Stomach (tissue), 9 donors: ENCODE results near the gene MCOLN2. TPM values are rescaled to one million over a fixed set of nuclear protein-coding genes. Genes with fewer than 3 reads are reported as not detected.
A peak's percentile ranks its signal among the peaks of the same experiment; 100 is the strongest.

Experiments used
- DNase-seq, 2 donors: peaks; one replicate each; pipeline versions ENCODE4 v3.0.0 to v3.0.0-alpha.2; 2013 to 2019
- H3K27ac ChIP-seq, 5 donors: fragments of 200-600 bp in 4 of 5; sonication (generic) in 4 of 5; one replicate each; pipeline ENCODE4 v1.5.1; 2013 to 2019; ENCODE audit warnings: mild to moderate bottlenecking in 1 of 5, moderate library complexity in 1 of 5
- H3K27me3 ChIP-seq, 3 donors: fragments of 200-600 bp; sonication (generic); one replicate each; pipeline ENCODE4 v1.5.1; 2017 to 2019; ENCODE audit warnings: mixed run types in 1 of 3
- H3K36me3 ChIP-seq, 4 donors: fragments of 200-600 bp; sonication (generic); 1 replicate in 3 of 4; 2 replicates in 1 of 4; pipeline ENCODE4 v1.5.1; 2016 to 2019
- H3K4me1 ChIP-seq, 4 donors: fragments of 200-600 bp; sonication (generic); one replicate each; pipeline ENCODE4 v1.5.1; 2016 to 2019
- H3K4me3 ChIP-seq, 4 donors: fragments of 200-600 bp; sonication (generic) in 3 of 4; one replicate each; pipeline ENCODE4 v1.5.1; 2016 to 2019; ENCODE audit warnings: mild to moderate bottlenecking in 1 of 4
- H3K9me3 ChIP-seq, 4 donors: fragments of 200-600 bp; sonication (generic); one replicate each; pipeline ENCODE4 v1.5.1; 2016 to 2019
- CTCF ChIP-seq, 7 experiments: fragments of 450-650 bp in 4 of 7; fragments of 200-600 bp in 3 of 7; sonication (generic) in 3 of 7; IDR thresholded peaks; one replicate each; pipeline ENCODE4 v1.5.1; 2016 to 2019; ENCODE audit warnings: antibody characterized with exemption in 7 of 7, control low read depth in 2 of 7, mild to moderate bottlenecking in 1 of 7
- EP300 ChIP-seq: sonication (generic); formaldehyde crosslinking; IDR thresholded peaks from one replicate; pipeline ENCODE4 v1.6.1; 2017; ENCODE audit warnings: antibody characterized with exemption
- POLR2A ChIP-seq, 4 donors: fragments of 450-650 bp; IDR thresholded peaks; one replicate each; pipeline ENCODE4 v1.6.1; 2016; ENCODE audit warnings: antibody characterized with exemption in 4 of 4, control low read depth in 2 of 4, mild to moderate bottlenecking in 1 of 4, moderate library complexity in 1 of 4
- POLR2AphosphoS5 ChIP-seq, 3 donors: sonication (generic); formaldehyde crosslinking; IDR thresholded peaks; one replicate each; pipeline ENCODE4 v1.6.1; 2016; ENCODE audit warnings: antibody characterized with exemption in 3 of 3
- WGBS, 5 donors: extraction: QIAGEN DNeasy Blood & Tissue Kit in 3 of 5; methylation state at CpG; one replicate each; pipeline versions ENCODE4 v1.1.5 to v1.1.7; 2013 to 2018; 5-methylcytosine and 5-hydroxymethylcytosine counted together
- intact Hi-C: fragments of 100-400 bp; cut with DNase I; formaldehyde crosslinking; loops from one replicate; pipeline ENCODE4 v1.15.1; 2023; ENCODE audit warnings: low total_unique reads
- polyA plus RNA-seq, 3 donors: library from polyadenylated mRNA; stranded (reverse); fragments of 200-250 nt; gene quantifications; one replicate each; pipeline ENCODE4 v1.2.3, GENCODE V29; 2013
- total RNA-seq, 5 donors: library from RNA; depleted of rRNA; stranded (reverse); fragments of >200 nt; gene quantifications; one replicate each; pipeline versions ENCODE4 v1.1.0 to v1.2.3, GENCODE V29; 2014 to 2016
- donor health status: healthy with polysubstance abuse.
- donor health status: Bipolar disorder and iron deficiency.
- donor health status: healthy.

MCOLN2 gene
- total and polyA plus RNA-seq, 8 donors, result 0.50 to 27.2 (median 1.8) TPM; not detected in 2

GRCh38 chr1:84940481-84940880 lies 56.4 kb downstream of the MCOLN2 start:
- TF ChIP-seq EP300, result no peak
- TF ChIP-seq POLR2AphosphoS5 (IDR thresholded peaks at IDR 0.05), result no peak
- no peak for TF ChIP-seq CTCF (IDR thresholded peaks at IDR 0.05)
- no peak for TF ChIP-seq POLR2A (IDR thresholded peaks at IDR 0.05)
- DNase-seq, result no peak
- Histone ChIP-seq H3K4me3 (no peak overlapping the region), H3K4me1 (peaks cover 0 to 10% (median 5%) of the 10 kb centered on the region in 4 donors), H3K27ac (no peak overlapping the region), H3K9me3 (no peaks in the 10 kb centered on the region), H3K36me3 (no peaks in the 10 kb centered on the region), H3K27me3 (no peaks in the 10 kb centered on the region)
- WGBS, 5 donors, result 76 to 85% (median 82%) methylated on average over 4 of the region's 4 CpGs
- intact Hi-C loops, result loop anchor here (10.0 kb wide), 1 partner anchor 314 kb away; the partner anchor contains the start of gene C1orf52

GRCh38 chr1:84939761-84940160 lies 57.2 kb downstream of the MCOLN2 start:
- no peaks in the 10 kb centered on the region for H3K27me3 ChIP-seq
- no peaks in the 10 kb centered on the region for H3K36me3 ChIP-seq
- intact Hi-C loops, result loop anchor here (10.0 kb wide), 1 partner anchor 315 kb away; the partner anchor contains the start of gene C1orf52
- no peaks in the 10 kb centered on the region for H3K9me3 ChIP-seq
- 93 to 97% (median 96%) methylated on average over 11 of the region's 11 CpGs for WGBS, 5 donors
- H3K27ac ChIP-seq, result no peak overlapping the region
- DNase-seq, result no peak
- H3K4me1 ChIP-seq, result peaks cover 0 to 9% (median 4%) of the 10 kb centered on the region in 4 donors
- H3K4me3 ChIP-seq, result no peak overlapping the region
- no peak for TF ChIP-seq POLR2AphosphoS5 (IDR thresholded peaks at IDR 0.05)

GRCh38 chr1:84939151-84939550 lies 57.8 kb downstream of the MCOLN2 start:
- H3K27ac ChIP-seq, result no peak overlapping the region
- DNase-seq, result no peak
- H3K4me3 ChIP-seq, result no peak overlapping the region
- H3K9me3 ChIP-seq, result no peaks in the 10 kb centered on the region
- peaks cover 0 to 11% (median 2%) of the 10 kb centered on the region in 4 donors for H3K4me1 ChIP-seq
- no peaks in the 10 kb centered on the region for H3K27me3 ChIP-seq
- TF ChIP-seq EP300 (no peak), POLR2A (IDR thresholded peaks at IDR 0.05) (no peak), POLR2AphosphoS5 (IDR thresholded peaks at IDR 0.05) (no peak), CTCF (IDR thresholded peaks at IDR 0.05) (no peak)
- 74 to 84% (median 79%) methylated on average over 8 of the region's 8 CpGs for WGBS, 5 donors
- intact Hi-C loops, result no loop called here
- no peaks in the 10 kb centered on the region for H3K36me3 ChIP-seq

GRCh38 chr1:84936116-84936810 lies 60.6 kb downstream of the MCOLN2 start:
- Histone ChIP-seq H3K27me3 (no peaks in the 10 kb centered on the region), H3K9me3 (no peaks in the 10 kb centered on the region), H3K36me3 (no peaks in the 10 kb centered on the region), H3K4me3 (no peak overlapping the region), H3K4me1 (peaks cover 0 to 12% (median 2%) of the 10 kb centered on the region in 4 donors), H3K27ac (no peak overlapping the region)
- intact Hi-C loops, result no loop called here
- 0 to 5% (median 3%) methylated on average over 5 of the region's 5 CpGs for WGBS, 5 donors
- peak in 1 of 2 donors; percentile 88 for DNase-seq
- TF ChIP-seq EP300 (no peak), POLR2AphosphoS5 (IDR thresholded peaks at IDR 0.05) (peak in 1 of 3 donors; percentile 20), CTCF (IDR thresholded peaks at IDR 0.05) (peak in 5 of 7 experiments; percentile 82 to 87 (median 86))
